Measurements from ENCODE around the gene DNAJC12.

The DNAJC12 gene

GRCh38 chr10:67760272-67760671 lies 77.7 kb downstream of the DNAJC12 start:
- no peak for DNase-seq
